Caco-2 (cell line): ENCODE measurements around the gene EPSTI1. TPM values are rescaled to one million over a fixed set of nuclear protein-coding genes. Genes with fewer than 3 reads are reported as not detected.
A peak's percentile ranks its signal among the peaks of the same experiment; 100 is the strongest.

Source experiments
- BruUV-seq: library from RNA; stranded (reverse); fragments of 400-500 nt; replicated peaks from 2 replicates; lab custom pipeline; 2021; lab: Mats Ljungman, UMichigan
- CTCF ChIA-PET: fragments of 300-600 bp; sonication (Branson Sonifier 250); formaldehyde crosslinking; loops from one replicate; lab custom pipeline; 2022; ENCODE audit warnings: antibody characterized with exemption; lab: Charles Lee
- POLR2A ChIA-PET: fragments of 300-600 bp; sonication (Branson Sonifier 250); formaldehyde crosslinking; loops from one replicate; lab custom pipeline; 2022; ENCODE audit warnings: antibody characterized with exemption; lab: Charles Lee
- DNase-seq, 2 experiments: peaks; one replicate each; pipeline versions ENCODE4 v3.0.0 to v3.0.0-alpha.2; 2020 to 2022
- H3K27me3 ChIP-seq: replicated peaks from 2 replicates; pipeline ENCODE4 v1.6.0; 2011; ENCODE audit warnings: low read length; ENCODE audit not compliant: control insufficient read depth, insufficient read depth
- H3K36me3 ChIP-seq: 2 replicates; pipeline ENCODE4 v1.5.1; 2011; ENCODE audit warnings: low read length; ENCODE audit not compliant: control insufficient read depth, insufficient read depth
- H3K4me1 ChIP-seq: fragments of 250-450 bp; sonication (Bioruptor Pico); 2 replicates; pipeline ENCODE4 v1.5.1; 2020; ENCODE audit warnings: mild to moderate bottlenecking
- H3K4me3 ChIP-seq: 2 replicates; pipeline ENCODE4 v1.5.1; 2011; ENCODE audit warnings: low read depth, mild to moderate bottlenecking, control low read depth, low read length
- H3K9me3 ChIP-seq: fragments of 250-450 bp; sonication (Bioruptor Pico); 2 replicates; pipeline ENCODE4 v1.5.1; 2020; ENCODE audit warnings: mild to moderate bottlenecking, moderate library complexity
- H3K27ac Mint-ChIP-seq: one replicate; pipeline ENCODE4 v1.8.0; 2022; ENCODE audit warnings: mixed read lengths; ENCODE audit not compliant: unreplicated experiment
- H3K27me3 Mint-ChIP-seq: one replicate; pipeline ENCODE4 v1.8.0; 2022; ENCODE audit warnings: mixed read lengths; ENCODE audit not compliant: insufficient read depth, unreplicated experiment
- H3K36me3 Mint-ChIP-seq: one replicate; pipeline ENCODE4 v1.8.0; 2022; ENCODE audit warnings: mild to moderate bottlenecking, mixed read lengths; ENCODE audit not compliant: insufficient read depth, unreplicated experiment
- H3K4me1 Mint-ChIP-seq: one replicate; pipeline ENCODE4 v1.8.0; 2022; ENCODE audit warnings: low read depth, mixed read lengths; ENCODE audit not compliant: unreplicated experiment
- H3K4me3 Mint-ChIP-seq: one replicate; pipeline ENCODE4 v1.8.0; 2022; ENCODE audit warnings: mild to moderate bottlenecking, moderate library complexity, mixed read lengths; ENCODE audit not compliant: unreplicated experiment
- H3K9me3 Mint-ChIP-seq: one replicate; pipeline ENCODE4 v1.8.0; 2022; ENCODE audit warnings: mixed read lengths; ENCODE audit not compliant: unreplicated experiment
- CTCF ChIP-seq, 2 experiments: fragments of 200-600 bp in 1 of 2; IDR thresholded peaks; 1 replicate in 1 of 2; 2 replicates in 1 of 2; pipeline versions ENCODE4 v1.5.1 to v1.8.0; 2011 to 2022; ENCODE audit warnings: antibody characterized with exemption in 1 of 2, control low read depth in 1 of 2, inconsistent platforms in 1 of 2, low read depth in 1 of 2, low read length in 1 of 2, mild to moderate bottlenecking in 1 of 2, moderate library complexity in 1 of 2; ENCODE audit not compliant: insufficient read depth in 1 of 2, severe bottlenecking in 1 of 2, unreplicated experiment in 1 of 2
- intact Hi-C: fragments of 100-400 bp; cut with micrococcal nuclease; formaldehyde crosslinking; loops from one replicate; pipeline ENCODE4 v1.10.0; 2022; ENCODE audit not compliant: unreplicated experiment
- total RNA-seq: library from RNA; stranded (reverse); gene quantifications from 2 replicates; pipeline ENCODE4 v1.2.3, GENCODE V29; 2022

Gene EPSTI1
- total RNA-seq, 1 experiment from 2014 or later, result 86.5 TPM

GRCh38 chr13:42893214-42893671 lies 98.8 kb downstream of the EPSTI1 start:
- Mint-ChIP-seq H3K4me1 (peaks cover 5% of the 10 kb centered on the region), H3K27ac (no peak overlapping the region), H3K27me3 (no peaks in the 10 kb centered on the region), H3K4me3 (no peak overlapping the region), H3K9me3 (no peaks in the 10 kb centered on the region), H3K36me3 (peaks cover 19% of the 10 kb centered on the region)
- peak; percentile 46 to 72 for DNase-seq
- peaks cover 21% of the 10 kb centered on the region for H3K4me1 ChIP-seq
- CTCF ChIA-PET, result no interaction called here
- H3K27me3 ChIP-seq, result no peaks in the 10 kb centered on the region; the same call in 1 of the 2 replicates
- no peaks in the 10 kb centered on the region for H3K9me3 ChIP-seq
- BruUV-seq, result no TSS peak
- intact Hi-C loops, result no loop called here
- no peaks in the 10 kb centered on the region for H3K36me3 ChIP-seq
- TF ChIP-seq CTCF (IDR thresholded peaks at IDR 0.05; ENCODE audit: insufficient read depth in 1 of 2, low read depth in 1 of 2, low read length in 1 of 2, severe bottlenecking in 1 of 2, unreplicated experiment in 1 of 2), result no peak
- POLR2A ChIA-PET, result no interaction called here
- no peak overlapping the region for H3K4me3 ChIP-seq

GRCh38 chr13:42892760-42893159 lies 99.3 kb downstream of the EPSTI1 start:
- TF ChIP-seq CTCF (IDR thresholded peaks at IDR 0.05; ENCODE audit: insufficient read depth in 1 of 2, low read depth in 1 of 2, low read length in 1 of 2, severe bottlenecking in 1 of 2, unreplicated experiment in 1 of 2), result no peak
- Histone ChIP-seq H3K4me3 (no peak overlapping the region), H3K9me3 (no peaks in the 10 kb centered on the region), H3K4me1 (peaks cover 21% of the 10 kb centered on the region), H3K27me3 (no peaks in the 10 kb centered on the region; the same call in 1 of the 2 replicates), H3K36me3 (no peaks in the 10 kb centered on the region)
- TSS peak; percentile 83 for BruUV-seq
- H3K9me3 Mint-ChIP-seq, result no peaks in the 10 kb centered on the region
- peaks cover 5% of the 10 kb centered on the region for H3K4me1 Mint-ChIP-seq
- no peak overlapping the region for H3K27ac Mint-ChIP-seq
- intact Hi-C loops, result no loop called here
- H3K27me3 Mint-ChIP-seq, result no peaks in the 10 kb centered on the region
- ChIA-PET POLR2A (no interaction called here), CTCF (no interaction called here)
- H3K4me3 Mint-ChIP-seq, result no peak overlapping the region
- H3K36me3 Mint-ChIP-seq, result peaks cover 14% of the 10 kb centered on the region
- DNase-seq, result peak in 1 of 2 experiments; percentile 21

GRCh38 chr13:42891591-42891990 lies 100.5 kb downstream of the EPSTI1 start:
- Histone ChIP-seq H3K4me3 (no peak overlapping the region), H3K9me3 (no peaks in the 10 kb centered on the region), H3K4me1 (peaks cover 21% of the 10 kb centered on the region), H3K27me3 (no peaks in the 10 kb centered on the region), H3K36me3 (no peaks in the 10 kb centered on the region)
- ChIA-PET POLR2A (interaction anchor here (0.6 kb wide), 1 partner anchor 97 kb away, joined by 7 read pairs; no protein-coding TSS in a partner anchor), CTCF (no interaction called here)
- intact Hi-C loops, result no loop called here
- no peak overlapping the region for H3K4me3 Mint-ChIP-seq
- H3K4me1 Mint-ChIP-seq, result peaks cover 4% of the 10 kb centered on the region
- no peaks in the 10 kb centered on the region for H3K9me3 Mint-ChIP-seq
- no TSS peak for BruUV-seq
- H3K27me3 Mint-ChIP-seq, result no peaks in the 10 kb centered on the region
- H3K27ac Mint-ChIP-seq, result no peak overlapping the region
- peaks cover 12% of the 10 kb centered on the region for H3K36me3 Mint-ChIP-seq
- DNase-seq, result no peak
- no peak for TF ChIP-seq CTCF (IDR thresholded peaks at IDR 0.05; ENCODE audit: insufficient read depth in 1 of 2, low read depth in 1 of 2, low read length in 1 of 2, severe bottlenecking in 1 of 2, unreplicated experiment in 1 of 2)
